Urothelium cell line (cell line): ENCODE measurements around the gene FAM120C.

Experiments
- DNase-seq: peaks from one replicate; pipeline ENCODE4 v3.0.0; 2011; ENCODE audit warnings: low spot score, mixed read lengths
- FAIRE-seq: peaks from 2 replicates; lab custom pipeline; 2011; peaks lifted over from hg19 to GRCh38; lab: Jason Lieb, UNC

The FAM120C gene

GRCh38 chrX:54182864-54183613 lies at the start of gene FAM120C:
TSS of gene FAM120C (minus strand) at chrX:54183254. CDS start at chrX:54183198, 56 bp downstream.
- DNase-seq (peak; percentile 86), FAIRE-seq (no peak)

GRCh38 chrX:54230435-54231148 lies 47.5 kb upstream of the FAM120C start:
- DNase-seq (peak; percentile 5), FAIRE-seq (no peak)

GRCh38 chrX:54223581-54223980 lies 40.5 kb upstream of the FAM120C start:
- FAIRE-seq, result no peak
- no peak for DNase-seq

GRCh38 chrX:54213603-54214002 lies 30.5 kb upstream of the FAM120C start:
- no peak for FAIRE-seq
- DNase-seq, result no peak

- DNase-seq (no peak), FAIRE-seq (no peak)
Observed at GRCh38 chrX:54208531-54208930, 25.5 kb upstream of the FAM120C start.

- FAIRE-seq (no peak), DNase-seq (no peak)
Observed at GRCh38 chrX:54198262-54198661, 15.2 kb upstream of the FAM120C start.

GRCh38 chrX:54194982-54195588 lies 12.0 kb upstream of the FAM120C start:
- no peak for DNase-seq
- FAIRE-seq, result no peak

GRCh38 chrX:54193085-54193821 lies 10.2 kb upstream of the FAM120C start:
- DNase-seq, result no peak
- no peak for FAIRE-seq

GRCh38 chrX:54184474-54184873 lies 1.4 kb upstream of the FAM120C start:
- FAIRE-seq, result no peak
- no peak for DNase-seq

GRCh38 chrX:54182194-54182863 lies 725 bp downstream of the FAM120C start:
- peak; percentile 69 for FAIRE-seq

GRCh38 chrX:54181202-54181953 lies 1.7 kb downstream of the FAM120C start:
- DNase-seq (no peak), FAIRE-seq (no peak)

More at GRCh38 chrX:54182194-54182863, 725 bp downstream of the FAM120C start:
- peak; percentile 66 for DNase-seq

GRCh38 chrX:54180403-54180802 lies 2.7 kb downstream of the FAM120C start:
- no peak for DNase-seq
- no peak for FAIRE-seq

GRCh38 chrX:54178100-54178940 lies 4.7 kb downstream of the FAM120C start:
- DNase-seq (peak; percentile 16), FAIRE-seq (no peak)

- DNase-seq (no peak), FAIRE-seq (no peak)
Observed at GRCh38 chrX:54177306-54177705, 5.7 kb downstream of the FAM120C start.

- DNase-seq (no peak), FAIRE-seq (no peak)
Observed at GRCh38 chrX:54173791-54174190, 9.3 kb downstream of the FAM120C start.

GRCh38 chrX:54172455-54172854 lies 10.6 kb downstream of the FAM120C start:
- DNase-seq (no peak), FAIRE-seq (no peak)

GRCh38 chrX:54171527-54172250 lies 11.4 kb downstream of the FAM120C start:
- DNase-seq (no peak), FAIRE-seq (no peak)

- FAIRE-seq, result no peak
Observed at GRCh38 chrX:54171091-54171490, 12.0 kb downstream of the FAM120C start.

More at GRCh38 chrX:54171091-54171490, 12.0 kb downstream of the FAM120C start:
- DNase-seq, result no peak
